ENCODE data around the gene GCK.

DNA sequence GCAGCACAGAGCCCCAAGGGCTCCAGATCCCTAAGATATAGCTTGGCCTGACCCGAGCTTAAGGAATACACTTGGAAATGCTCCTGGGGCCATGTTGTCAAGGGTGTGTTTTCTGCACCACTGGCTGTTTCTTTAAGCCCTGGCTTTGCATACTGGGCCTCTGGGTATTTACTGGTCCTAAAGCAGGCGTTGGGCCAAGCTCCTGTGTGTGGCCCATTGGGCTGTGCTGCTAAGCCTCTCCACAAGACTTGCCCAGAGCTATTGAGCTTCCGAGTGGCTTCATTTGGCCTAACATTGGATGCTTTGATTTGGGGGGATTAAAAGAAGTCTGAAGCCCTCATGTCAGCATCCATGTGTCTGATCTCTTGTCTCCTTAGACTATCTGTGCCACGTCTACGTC lies 16.8 kb upstream of the GCK start:
- TF ChIP-seq ZFP3 (CRISPR knock-in tag; IDR thresholded peaks at IDR 0.05) (no peak), OSR1 (CRISPR knock-in tag; IDR thresholded peaks at IDR 0.05) (no peak), ZNF565 (CRISPR knock-in tag; conservative IDR thresholded peaks at IDR 0.05; ENCODE audit: low read depth) (no peak)
- TF ChIP-seq, protein P1, sequence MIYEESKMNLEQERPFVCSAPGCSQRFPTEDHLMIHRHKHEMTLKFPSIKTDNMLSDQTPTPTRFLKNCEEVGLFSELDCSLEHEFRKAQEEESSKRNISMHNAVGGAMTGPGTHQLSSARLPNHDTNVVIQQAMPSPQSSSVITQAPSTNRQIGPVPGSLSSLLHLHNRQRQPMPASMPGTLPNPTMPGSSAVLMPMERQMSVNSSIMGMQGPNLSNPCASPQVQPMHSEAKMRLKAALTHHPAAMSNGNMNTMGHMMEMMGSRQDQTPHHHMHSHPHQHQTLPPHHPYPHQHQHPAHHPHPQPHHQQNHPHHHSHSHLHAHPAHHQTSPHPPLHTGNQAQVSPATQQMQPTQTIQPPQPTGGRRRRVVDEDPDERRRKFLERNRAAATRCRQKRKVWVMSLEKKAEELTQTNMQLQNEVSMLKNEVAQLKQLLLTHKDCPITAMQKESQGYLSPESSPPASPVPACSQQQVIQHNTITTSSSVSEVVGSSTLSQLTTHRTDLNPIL (CRISPR knock-in tag; IDR thresholded peaks at IDR 0.05; ENCODE audit: low read depth), result no peak
- TF ChIP-seq, protein P2, sequence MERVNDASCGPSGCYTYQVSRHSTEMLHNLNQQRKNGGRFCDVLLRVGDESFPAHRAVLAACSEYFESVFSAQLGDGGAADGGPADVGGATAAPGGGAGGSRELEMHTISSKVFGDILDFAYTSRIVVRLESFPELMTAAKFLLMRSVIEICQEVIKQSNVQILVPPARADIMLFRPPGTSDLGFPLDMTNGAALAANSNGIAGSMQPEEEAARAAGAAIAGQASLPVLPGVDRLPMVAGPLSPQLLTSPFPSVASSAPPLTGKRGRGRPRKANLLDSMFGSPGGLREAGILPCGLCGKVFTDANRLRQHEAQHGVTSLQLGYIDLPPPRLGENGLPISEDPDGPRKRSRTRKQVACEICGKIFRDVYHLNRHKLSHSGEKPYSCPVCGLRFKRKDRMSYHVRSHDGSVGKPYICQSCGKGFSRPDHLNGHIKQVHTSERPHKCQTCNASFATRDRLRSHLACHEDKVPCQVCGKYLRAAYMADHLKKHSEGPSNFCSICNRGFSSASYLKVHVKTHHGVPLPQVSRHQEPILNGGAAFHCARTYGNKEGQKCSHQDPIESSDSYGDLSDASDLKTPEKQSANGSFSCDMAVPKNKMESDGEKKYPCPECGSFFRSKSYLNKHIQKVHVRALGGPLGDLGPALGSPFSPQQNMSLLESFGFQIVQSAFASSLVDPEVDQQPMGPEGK (CRISPR knock-in tag; IDR thresholded peaks at IDR 0.05; ENCODE audit: borderline replicate concordance), result no peak
